Glutamatergic neuron (in vitro differentiated cells): ENCODE results near the gene MTHFD1L. TPM values are rescaled to one million over a fixed set of nuclear protein-coding genes. Genes with fewer than 3 reads are reported as not detected.

Source experiments
- DNase-seq: peaks from one replicate; pipeline ENCODE4 v3.0.0; 2022
- H3K27ac Mint-ChIP-seq: one replicate; pipeline ENCODE4 v1.8.0; 2020; ENCODE audit warnings: mild to moderate bottlenecking, mixed read lengths, inconsistent platforms; ENCODE audit not compliant: unreplicated experiment
- H3K27me3 Mint-ChIP-seq: one replicate; pipeline ENCODE4 v1.8.0; 2020; ENCODE audit warnings: mild to moderate bottlenecking, moderate library complexity, mixed read lengths, inconsistent platforms; ENCODE audit not compliant: unreplicated experiment
- H3K36me3 Mint-ChIP-seq: one replicate; pipeline ENCODE4 v1.8.0; 2020; ENCODE audit warnings: mild to moderate bottlenecking, mixed read lengths, inconsistent platforms; ENCODE audit not compliant: unreplicated experiment
- H3K4me1 Mint-ChIP-seq: one replicate; pipeline ENCODE4 v1.8.0; 2020; ENCODE audit warnings: mild to moderate bottlenecking, low read depth, mixed read lengths, inconsistent platforms; ENCODE audit not compliant: unreplicated experiment
- H3K4me3 Mint-ChIP-seq: one replicate; pipeline ENCODE4 v1.8.0; 2020; ENCODE audit warnings: mild to moderate bottlenecking, mixed read lengths, inconsistent platforms; ENCODE audit not compliant: unreplicated experiment
- H3K9me3 Mint-ChIP-seq: one replicate; pipeline ENCODE4 v1.8.0; 2020; ENCODE audit warnings: mild to moderate bottlenecking, moderate library complexity, mixed read lengths, inconsistent platforms; ENCODE audit not compliant: unreplicated experiment
- CTCF ChIP-seq: fragments of 200-600 bp; sonication (generic); IDR thresholded peaks from one replicate; pipeline ENCODE4 v1.5.0; 2021; ENCODE audit not compliant: partially characterized antibody, unreplicated experiment
- total RNA-seq: library from RNA; stranded (reverse); fragmentation: NEBNext Ultra II Directional; extraction: Animal tissue kit (Norgen Biotek cat#: 25700); gene quantifications from one replicate; pipeline ENCODE4 v1.2.1, GENCODE V29; 2021; ENCODE audit not compliant: unreplicated experiment

The MTHFD1L gene
- total RNA-seq, 1 donor from 2014 or later, result 35.9 TPM

DNA sequence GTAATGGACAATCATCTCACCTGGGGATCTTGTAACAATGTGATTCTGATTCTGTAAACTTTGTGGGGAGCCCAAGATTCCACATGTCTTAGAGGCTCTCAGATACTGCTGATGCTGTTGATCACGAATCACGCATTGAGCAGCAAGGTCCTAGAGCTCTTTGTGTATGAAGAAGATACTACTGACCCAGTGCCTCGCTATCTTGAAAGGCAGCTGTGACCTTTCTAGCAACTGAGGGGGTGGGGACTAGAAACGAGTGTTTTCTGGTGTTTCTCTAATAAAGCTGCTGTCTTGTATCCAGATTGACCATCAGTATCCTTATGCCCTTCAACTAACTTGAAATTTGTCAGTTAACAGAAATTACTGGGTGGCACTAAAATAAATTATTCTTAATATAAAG is 142.9 kb downstream of the MTHFD1L start:
- no peaks in the 10 kb centered on the region for H3K36me3 Mint-ChIP-seq
- H3K27me3 Mint-ChIP-seq, result no peaks in the 10 kb centered on the region
- TF ChIP-seq CTCF, result no peak
- DNase-seq, result no peak
- no peak overlapping the region for H3K4me3 Mint-ChIP-seq
- peaks cover 10% of the 10 kb centered on the region for H3K4me1 Mint-ChIP-seq
- no peak overlapping the region for H3K27ac Mint-ChIP-seq
- no peaks in the 10 kb centered on the region for H3K9me3 Mint-ChIP-seq

DNA sequence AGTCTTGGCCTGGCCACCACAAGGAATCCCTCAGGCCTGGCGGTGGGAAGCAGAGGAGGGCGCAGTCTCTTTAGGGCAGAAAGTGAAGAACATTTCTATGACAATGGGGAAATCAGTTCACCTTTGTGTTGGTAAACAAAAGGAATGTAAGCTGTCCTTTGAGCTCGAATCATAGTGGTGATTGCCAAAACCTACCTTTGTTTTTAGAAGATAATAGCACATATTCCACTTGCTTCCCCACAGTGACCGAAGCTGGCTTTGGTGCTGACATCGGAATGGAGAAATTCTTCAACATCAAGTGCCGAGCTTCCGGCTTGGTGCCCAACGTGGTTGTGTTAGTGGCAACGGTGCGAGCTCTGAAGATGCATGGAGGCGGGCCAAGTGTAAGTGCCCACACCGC is 144.1 kb downstream of the MTHFD1L start:
- no peak for DNase-seq
- H3K9me3 Mint-ChIP-seq, result no peaks in the 10 kb centered on the region
- no peak for TF ChIP-seq CTCF
- no peak overlapping the region for H3K27ac Mint-ChIP-seq
- H3K36me3 Mint-ChIP-seq, result no peaks in the 10 kb centered on the region
- H3K4me1 Mint-ChIP-seq, result peaks cover 11% of the 10 kb centered on the region
- no peaks in the 10 kb centered on the region for H3K27me3 Mint-ChIP-seq
- no peak overlapping the region for H3K4me3 Mint-ChIP-seq

GRCh38 chr6:151010071-151010470 is 144.6 kb downstream of the MTHFD1L start:
- Mint-ChIP-seq H3K9me3 (no peaks in the 10 kb centered on the region), H3K36me3 (no peaks in the 10 kb centered on the region), H3K4me3 (no peak overlapping the region), H3K27me3 (no peaks in the 10 kb centered on the region), H3K27ac (no peak overlapping the region), H3K4me1 (peaks cover 14% of the 10 kb centered on the region)
- DNase-seq, result no peak
- no peak for TF ChIP-seq CTCF

GRCh38 chr6:151012321-151013294 is 147.1 kb downstream of the MTHFD1L start:
- H3K4me3 Mint-ChIP-seq, result no peak overlapping the region
- H3K27me3 Mint-ChIP-seq, result no peaks in the 10 kb centered on the region
- H3K36me3 Mint-ChIP-seq, result no peaks in the 10 kb centered on the region
- no peak for TF ChIP-seq CTCF
- H3K4me1 Mint-ChIP-seq, result peaks cover 11% of the 10 kb centered on the region
- DNase-seq, result no peak
- no peaks in the 10 kb centered on the region for H3K9me3 Mint-ChIP-seq
- H3K27ac Mint-ChIP-seq, result no peak overlapping the region
